Adrenal gland (tissue), 12 donors: ENCODE measurements around the gene GTSE1. TPM values are rescaled to one million over a fixed set of nuclear protein-coding genes. Genes with fewer than 3 reads are reported as not detected.

Experiments
- DNase-seq, 7 donors: peaks; one replicate each; pipeline ENCODE4 v3.0.0-alpha.2; 2019 to 2020
- H3K27ac ChIP-seq, 5 donors: fragments of 200-600 bp; sonication (generic) in 4 of 5; 1 replicate in 3 of 5; 2 replicates in 2 of 5; pipeline versions ENCODE4 v1.5.1 to v1.8.0; 2016 to 2020; ENCODE audit warnings: mild to moderate bottlenecking in 1 of 5
- H3K27me3 ChIP-seq: fragments of 200-600 bp; 2 replicates; pipeline ENCODE4 v1.8.0; 2021
- H3K36me3 ChIP-seq, 2 donors: fragments of 200-600 bp; replicated peaks in 1 of 2; 1 replicate in 1 of 2; 2 replicates in 1 of 2; pipeline versions ENCODE4 v1.5.1 to v1.8.0; 2018 to 2022
- H3K4me1 ChIP-seq, 2 donors: fragments of 200-600 bp; replicated peaks in 1 of 2; 1 replicate in 1 of 2; 2 replicates in 1 of 2; pipeline versions ENCODE4 v1.5.1 to v1.8.0; 2018 to 2021
- H3K4me3 ChIP-seq, 4 donors: fragments of 200-600 bp; sonication (generic) in 3 of 4; one replicate each; pipeline ENCODE4 v1.5.1; 2016 to 2018
- H3K9me3 ChIP-seq, 3 donors: fragments of 200-600 bp; sonication (generic) in 1 of 3; replicated peaks in 1 of 3; 1 replicate in 2 of 3; 2 replicates in 1 of 3; pipeline versions ENCODE4 v1.5.1 to v1.8.0; 2016 to 2021
- POLR2A ChIP-seq, 2 donors: fragments of 450-650 bp; IDR thresholded peaks; one replicate each; pipeline ENCODE4 v1.6.1; 2017; ENCODE audit warnings: antibody characterized with exemption in 2 of 2, mild to moderate bottlenecking in 2 of 2, moderate library complexity in 1 of 2
- WGBS, 4 donors: extraction: QIAGEN DNeasy Blood & Tissue Kit in 2 of 4; methylation state at CpG; one replicate each; pipeline versions ENCODE4 v1.1.5 to v1.1.7; 2013 to 2017; 5-methylcytosine and 5-hydroxymethylcytosine counted together
- intact Hi-C, 2 donors: fragments of 100-400 bp; cut with DNase I; formaldehyde crosslinking; loops; one replicate each; pipeline versions ENCODE4 v1.14.1 to v1.15.0; 2022 to 2023
- polyA plus RNA-seq, 3 donors: library from polyadenylated mRNA; stranded (reverse); fragments of 200-250 nt in 2 of 3; fragments of 350-450 nt in 1 of 3; fragmentation: Illumina TruSeq in 1 of 3; extraction: RNeasy Lipid Tissue Mini Kit (QIAGEN cat#74804) in 1 of 3; gene quantifications; one replicate each; pipeline ENCODE4 v1.2.3, GENCODE V29; 2013 to 2014
- total RNA-seq, 9 donors: library from RNA; depleted of rRNA in 4 of 9; stranded (reverse); fragments of >200 nt in 4 of 9; fragments of 120-200 nt in 1 of 9; fragmentation: NEBNext Ultra II Directional in 1 of 9; extraction: Animal tissue kit (Norgen Biotek cat#: 25700) in 1 of 9; gene quantifications; one replicate each; pipeline versions ENCODE4 v1.1.0 to v1.2.4, GENCODE V29; 2013 to 2023
- TF ChIP-seq, protein P1 (sequence below), 6 experiments: fragments of 450-650 bp in 4 of 6; fragments of 200-600 bp in 2 of 6; sonication (generic) in 1 of 6; IDR thresholded peaks; 1 replicate in 5 of 6; 2 replicates in 1 of 6; pipeline versions ENCODE4 v1.5.1 to v1.8.0; 2016 to 2021; ENCODE audit warnings: antibody characterized with exemption in 6 of 6, mild to moderate bottlenecking in 2 of 6, moderate library complexity in 1 of 6
- donor health status: healthy with polysubstance abuse.
- donor health status: Bipolar disorder and iron deficiency.
- donor health status: DM: yes; HTN: yes; CAD: no.
- donor health status: DM: no; HTN: no; CAD: no.
- donor health status: DM: no; HTN: no; CAD: no.
- donor health status: DM: yes; HTN: yes; CAD: no.

The GTSE1 gene
- total and polyA plus RNA-seq, 12 donors, result 0.06 to 5.7 (median 1.0) TPM

DNA sequence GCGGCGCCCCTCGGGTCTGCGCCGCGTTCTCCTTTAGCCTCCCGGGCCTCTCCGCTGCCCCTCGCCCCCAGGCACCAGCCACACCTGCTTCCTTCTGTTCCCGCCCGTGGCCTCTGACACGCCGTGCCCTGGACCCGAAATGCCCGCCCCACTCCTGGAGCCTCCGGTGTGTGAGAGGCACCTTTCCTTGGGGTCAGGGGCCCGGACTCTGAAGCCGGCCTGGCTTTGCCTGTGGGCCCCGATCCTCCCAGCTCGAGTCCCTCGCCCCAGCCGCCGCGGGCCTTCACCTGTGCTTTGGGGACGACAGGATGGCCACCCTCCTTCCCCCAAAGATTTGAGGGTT, 45.9 kb upstream of the GTSE1 start:
- no peak for DNase-seq
- Histone ChIP-seq H3K4me1 (peaks cover 7 to 32% of the 10 kb centered on the region in 2 donors), H3K36me3 (no peaks in the 10 kb centered on the region), H3K27me3 (no peaks in the 10 kb centered on the region), H3K9me3 (no peaks in the 10 kb centered on the region), H3K27ac (peak overlapping the region in 3 of 5 donors; percentile 83 to 91 (median 85)), H3K4me3 (peak overlapping the region in 2 of 4 donors; percentile 69 to 83)
- TF ChIP-seq POLR2A (IDR thresholded peaks at IDR 0.05), result no peak
- TF ChIP-seq, protein P1, sequence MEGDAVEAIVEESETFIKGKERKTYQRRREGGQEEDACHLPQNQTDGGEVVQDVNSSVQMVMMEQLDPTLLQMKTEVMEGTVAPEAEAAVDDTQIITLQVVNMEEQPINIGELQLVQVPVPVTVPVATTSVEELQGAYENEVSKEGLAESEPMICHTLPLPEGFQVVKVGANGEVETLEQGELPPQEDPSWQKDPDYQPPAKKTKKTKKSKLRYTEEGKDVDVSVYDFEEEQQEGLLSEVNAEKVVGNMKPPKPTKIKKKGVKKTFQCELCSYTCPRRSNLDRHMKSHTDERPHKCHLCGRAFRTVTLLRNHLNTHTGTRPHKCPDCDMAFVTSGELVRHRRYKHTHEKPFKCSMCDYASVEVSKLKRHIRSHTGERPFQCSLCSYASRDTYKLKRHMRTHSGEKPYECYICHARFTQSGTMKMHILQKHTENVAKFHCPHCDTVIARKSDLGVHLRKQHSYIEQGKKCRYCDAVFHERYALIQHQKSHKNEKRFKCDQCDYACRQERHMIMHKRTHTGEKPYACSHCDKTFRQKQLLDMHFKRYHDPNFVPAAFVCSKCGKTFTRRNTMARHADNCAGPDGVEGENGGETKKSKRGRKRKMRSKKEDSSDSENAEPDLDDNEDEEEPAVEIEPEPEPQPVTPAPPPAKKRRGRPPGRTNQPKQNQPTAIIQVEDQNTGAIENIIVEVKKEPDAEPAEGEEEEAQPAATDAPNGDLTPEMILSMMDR (IDR thresholded peaks at IDR 0.05), result no peak
- intact Hi-C loops, result loop anchor here in 1 of 2 donors (10.0 kb wide), 1 partner anchor 126 kb away; no protein-coding TSS in a partner anchor
- WGBS, 4 donors, result 0 to 18% (median 13%) methylated on average over 2 to 25 of the region's 25 CpGs; no CpG with 5 or more reads in 1 of the 4 donors

DNA sequence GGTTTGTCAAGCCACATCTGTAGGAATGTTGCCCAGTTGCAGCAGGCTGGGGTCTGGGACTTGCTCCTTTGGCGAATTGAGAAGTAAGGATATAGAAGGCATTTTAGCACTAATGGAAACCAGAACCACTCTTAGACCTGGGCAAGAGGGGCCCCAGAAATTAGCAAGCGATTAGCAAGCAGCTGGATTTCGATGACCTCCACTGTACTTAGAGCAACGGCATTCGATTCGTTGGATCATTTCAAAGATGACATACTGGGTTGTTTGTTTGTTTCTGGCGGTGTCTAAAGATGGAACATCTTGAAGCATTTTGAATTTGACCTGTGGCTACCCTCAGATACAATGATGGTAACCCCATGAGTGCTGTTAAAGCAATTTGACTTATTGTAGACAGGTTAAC, 45.4 kb upstream of the GTSE1 start:
- Histone ChIP-seq H3K36me3 (no peaks in the 10 kb centered on the region), H3K27ac (no peak overlapping the region), H3K27me3 (no peaks in the 10 kb centered on the region), H3K9me3 (no peaks in the 10 kb centered on the region), H3K4me1 (peaks cover 7 to 31% of the 10 kb centered on the region in 2 donors), H3K4me3 (peak overlapping the region in 1 of 4 donors; percentile 83)
- WGBS, 4 donors, result 75 to 94% (median 86%) methylated on average over 7 of the region's 7 CpGs
- no peak for TF ChIP-seq POLR2A (IDR thresholded peaks at IDR 0.05)
- TF ChIP-seq, protein P1 (IDR thresholded peaks at IDR 0.05), result no peak
- DNase-seq, result no peak
- intact Hi-C loops, result loop anchor here in 1 of 2 donors (10.0 kb wide), 1 partner anchor 126 kb away; no protein-coding TSS in a partner anchor

DNA sequence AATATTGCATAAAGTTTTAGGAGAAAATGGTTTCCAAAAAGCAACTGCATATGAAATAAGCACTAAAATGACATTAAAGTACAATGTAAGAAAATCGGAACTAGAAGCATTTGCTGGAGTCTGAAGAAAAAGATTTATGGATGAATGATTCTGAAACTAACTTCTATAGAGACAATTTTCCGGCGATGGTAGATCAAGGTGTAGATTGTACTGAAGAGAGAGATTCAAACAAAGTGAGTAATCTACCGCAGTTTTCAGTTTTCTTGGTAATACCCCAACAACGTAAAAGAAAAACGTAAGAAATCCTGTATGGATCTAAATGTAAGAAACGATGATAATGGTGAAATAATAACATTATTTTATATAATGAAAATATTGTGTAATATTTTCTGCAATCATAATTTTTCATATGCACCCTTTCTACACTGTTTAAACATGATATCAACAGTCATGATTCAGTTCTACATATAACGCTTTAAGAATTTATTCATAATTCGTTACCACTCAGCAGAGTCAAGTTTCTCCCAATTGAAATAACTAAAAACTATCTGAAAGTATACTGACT, 44.8 kb upstream of the GTSE1 start:
- 91 to 95% (median 94%) methylated on average over 9 of the region's 9 CpGs for WGBS, 4 donors

DNA sequence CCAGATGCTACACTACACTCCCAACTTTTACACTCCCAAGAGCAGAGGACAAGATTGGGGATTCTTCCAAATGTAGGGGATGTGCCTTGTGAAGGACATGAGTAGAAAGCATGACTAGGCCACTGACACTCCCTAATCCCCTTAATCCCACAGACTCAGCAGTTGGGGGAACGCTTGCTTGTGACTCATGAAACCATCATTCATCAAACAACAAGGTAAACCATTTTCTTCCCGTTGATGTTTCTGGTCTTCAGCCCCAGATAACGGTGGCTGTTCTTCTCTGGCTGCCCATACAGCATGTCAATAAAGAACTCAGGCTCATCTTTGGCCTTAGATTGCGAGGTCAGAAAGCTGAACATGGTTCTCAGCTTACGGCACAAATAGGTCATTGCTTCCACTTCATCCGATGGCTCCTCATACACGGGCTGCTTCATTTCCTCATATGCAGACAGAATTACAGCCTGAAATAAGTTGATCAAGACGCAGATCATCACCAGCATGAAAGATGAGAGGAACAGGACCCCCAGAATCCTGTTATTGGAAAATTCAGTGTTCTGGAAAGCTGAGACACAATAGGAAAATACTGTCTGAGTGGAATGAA, 40.2 kb upstream of the GTSE1 start:
- no peak overlapping the region for H3K27ac ChIP-seq
- intact Hi-C loops, result loop anchor here in 1 of 2 donors (10.0 kb wide), 1 partner anchor 132 kb away; no protein-coding TSS in a partner anchor
- 57 to 87% (median 79%) methylated on average over 8 of the region's 8 CpGs for WGBS, 4 donors
- no peaks in the 10 kb centered on the region for H3K4me1 ChIP-seq
- TF ChIP-seq, protein P1 (IDR thresholded peaks at IDR 0.05), result no peak
- TF ChIP-seq POLR2A (IDR thresholded peaks at IDR 0.05), result no peak
- H3K9me3 ChIP-seq, result no peaks in the 10 kb centered on the region
- no peaks in the 10 kb centered on the region for H3K27me3 ChIP-seq
- no peaks in the 10 kb centered on the region for H3K36me3 ChIP-seq
- no peak for DNase-seq
- H3K4me3 ChIP-seq, result no peak overlapping the region

More for the DNA sequence above, 44.8 kb upstream of the GTSE1 start:
- TF ChIP-seq POLR2A (IDR thresholded peaks at IDR 0.05), result no peak
- TF ChIP-seq, protein P1 (IDR thresholded peaks at IDR 0.05), result no peak
- no peaks in the 10 kb centered on the region for H3K36me3 ChIP-seq
- intact Hi-C loops, result loop anchor here in 1 of 2 donors (10.0 kb wide), 1 partner anchor 127 kb away; no protein-coding TSS in a partner anchor
- H3K4me1 ChIP-seq, result peaks cover 7 to 31% of the 10 kb centered on the region in 2 donors
- H3K4me3 ChIP-seq, result no peak overlapping the region
- DNase-seq, result no peak
- no peaks in the 10 kb centered on the region for H3K27me3 ChIP-seq
- H3K27ac ChIP-seq, result no peak overlapping the region
- no peaks in the 10 kb centered on the region for H3K9me3 ChIP-seq
